H1 (cell line): ENCODE data around the gene TMEM150B. TPM values are rescaled to one million over a fixed set of nuclear protein-coding genes. Genes with fewer than 3 reads are reported as not detected.

ENCODE experiments used
- CTCF ChIA-PET: fragments of 300-600 bp; sonication (Branson Sonifier 250); formaldehyde crosslinking; loops from one replicate; lab custom pipeline; 2021; ENCODE audit not compliant: partially characterized antibody; lab: Charles Lee
- POLR2A ChIA-PET: fragments of 300-600 bp; sonication (Branson Sonifier 250); formaldehyde crosslinking; loops from one replicate; lab custom pipeline; 2021; ENCODE audit warnings: inconsistent platforms; ENCODE audit not compliant: partially characterized antibody; lab: Charles Lee
- DNase-seq, 2 experiments: peaks; one replicate each; pipeline versions ENCODE4 v3.0.0 to v3.0.0-alpha.2; 2010 to 2022; ENCODE audit warnings: low spot score in 2 of 2, low read depth in 1 of 2, mixed read lengths in 1 of 2
- FAIRE-seq: peaks from 2 replicates; lab custom pipeline; 2011; peaks lifted over from hg19 to GRCh38; lab: Jason Lieb, UNC
- H2AFZ ChIP-seq: 2 replicates; pipeline ENCODE4 v1.8.1; 2012; ENCODE audit warnings: low read length, inconsistent platforms
- H2AK5ac ChIP-seq: 2 replicates; pipeline ENCODE4 v1.6.1; 2013; ENCODE audit warnings: low read depth, low read length
- H2BK120ac ChIP-seq: replicated peaks from 2 replicates; pipeline ENCODE3; 2013; ENCODE audit warnings: low read depth, low read length, inconsistent platforms
- H2BK12ac ChIP-seq: 2 replicates; pipeline ENCODE4 v1.6.1; 2013; ENCODE audit warnings: low read depth, low read length
- H2BK15ac ChIP-seq: 2 replicates; pipeline ENCODE4 v1.6.1; 2013; ENCODE audit warnings: low read length
- H2BK20ac ChIP-seq: 2 replicates; pipeline ENCODE4 v1.6.1; 2013; ENCODE audit warnings: low read length
- H2BK5ac ChIP-seq: 2 replicates; pipeline ENCODE4 v1.6.1; 2013; ENCODE audit warnings: low read depth, low read length
- H3K14ac ChIP-seq: 2 replicates; pipeline ENCODE4 v1.6.1; 2013; ENCODE audit warnings: inconsistent platforms; ENCODE audit not compliant: insufficient read length
- H3K18ac ChIP-seq: 2 replicates; pipeline ENCODE4 v1.6.1; 2013; ENCODE audit warnings: low read length; ENCODE audit errors: extremely low read depth
- H3K23ac ChIP-seq: 2 replicates; pipeline ENCODE4 v1.6.1; 2013; ENCODE audit warnings: inconsistent platforms; ENCODE audit not compliant: insufficient read length
- H3K23me2 ChIP-seq: 2 replicates; pipeline ENCODE4 v1.6.1; 2013; ENCODE audit warnings: low read depth, low read length
- H3K27ac ChIP-seq: 2 replicates; pipeline ENCODE4 v1.6.1; 2011; ENCODE audit warnings: low read depth, low read length, inconsistent platforms
- H3K27me3 ChIP-seq, 4 experiments: replicated peaks in 1 of 4; 1 replicate in 1 of 4; 2 replicates in 3 of 4; pipeline versions ENCODE4 v1.6.1 to v1.8.1; 2011 to 2013; ENCODE audit warnings: low read length in 3 of 4, mild to moderate bottlenecking in 3 of 4, inconsistent platforms in 2 of 4, mixed read lengths in 2 of 4, moderate library complexity in 1 of 4; ENCODE audit not compliant: control insufficient read depth in 3 of 4, insufficient read depth in 3 of 4; ENCODE audit errors: extremely low read depth in 1 of 4
- H3K36me3 ChIP-seq, 4 experiments: 2 replicates each; pipeline versions ENCODE4 v1.6.1 to v1.8.1; 2011 to 2013; ENCODE audit warnings: mild to moderate bottlenecking in 4 of 4, low read length in 3 of 4, moderate library complexity in 2 of 4, control low read depth in 1 of 4, inconsistent platforms in 1 of 4; ENCODE audit not compliant: insufficient read depth in 4 of 4, control insufficient read depth in 2 of 4
- H3K4ac ChIP-seq: replicated peaks from 2 replicates; pipeline ENCODE3; 2013; ENCODE audit warnings: low read length, low read depth, mixed read lengths, inconsistent platforms; ENCODE audit not compliant: insufficient read length
- H3K4me1 ChIP-seq, 4 experiments: replicated peaks in 1 of 4; 1 replicate in 1 of 4; 2 replicates in 3 of 4; pipeline versions ENCODE4 v1.6.1 to v1.8.1; 2011 to 2013; ENCODE audit warnings: low read length in 3 of 4, inconsistent platforms in 2 of 4, mixed read lengths in 1 of 4; ENCODE audit not compliant: insufficient read depth in 4 of 4, control insufficient read depth in 3 of 4
- H3K4me2 ChIP-seq, 2 experiments: 2 replicates each; pipeline versions ENCODE4 v1.6.1 to v1.8.1; 2011 to 2013; ENCODE audit warnings: low read depth in 2 of 2, low read length in 2 of 2, control low read depth in 1 of 2, inconsistent platforms in 1 of 2, mild to moderate bottlenecking in 1 of 2; ENCODE audit not compliant: insufficient read depth in 1 of 2
- H3K4me3 ChIP-seq, 4 experiments: fragments of 200-600, 300-600 bp in 1 of 4; sonication (generic), shearing (Covaris generic), sonication (Bioruptor Twin) in 1 of 4; 2 replicates each; pipeline versions ENCODE4 v1.5.1 to v1.8.1; 2011 to 2016; ENCODE audit warnings: low read length in 4 of 4, low read depth in 3 of 4, control low read depth in 2 of 4, inconsistent platforms in 2 of 4, mild to moderate bottlenecking in 2 of 4, mixed read lengths in 1 of 4, moderate library complexity in 1 of 4; ENCODE audit not compliant: insufficient read depth in 2 of 4; ENCODE audit errors: extremely low read depth in 1 of 4
- H3K56ac ChIP-seq: replicated peaks from 2 replicates; pipeline ENCODE3; 2013; ENCODE audit warnings: low read depth, mild to moderate bottlenecking, mixed read lengths, low read length, inconsistent platforms; ENCODE audit not compliant: insufficient read length
- H3K79me1 ChIP-seq: 2 replicates; pipeline ENCODE4 v1.6.1; 2013; ENCODE audit warnings: low read depth, low read length, control low read depth
- H3K79me2 ChIP-seq, 2 experiments: 2 replicates each; pipeline versions ENCODE4 v1.6.1 to v1.8.1; 2012 to 2013; ENCODE audit warnings: low read length in 2 of 2, mild to moderate bottlenecking in 2 of 2, inconsistent platforms in 1 of 2; ENCODE audit not compliant: insufficient read depth in 2 of 2, control insufficient read depth in 1 of 2
- H3K9ac ChIP-seq, 4 experiments: replicated peaks in 1 of 4; 1 replicate in 1 of 4; 2 replicates in 3 of 4; pipeline versions ENCODE4 v1.6.1 to v1.8.1; 2011 to 2013; ENCODE audit warnings: low read depth in 3 of 4, low read length in 3 of 4, control low read depth in 2 of 4, mild to moderate bottlenecking in 2 of 4, moderate library complexity in 2 of 4, inconsistent platforms in 1 of 4; ENCODE audit errors: extremely low read depth in 1 of 4
- H3K9me3 ChIP-seq, 2 experiments: 2 replicates each; pipeline versions ENCODE4 v1.6.1 to v1.8.1; 2012 to 2013; ENCODE audit warnings: mild to moderate bottlenecking in 2 of 2, moderate library complexity in 2 of 2, control low read depth in 1 of 2, inconsistent platforms in 1 of 2, low read depth in 1 of 2, low read length in 1 of 2, mixed read lengths in 1 of 2; ENCODE audit not compliant: insufficient read depth in 2 of 2
- H4K20me1 ChIP-seq, 2 experiments: replicated peaks in 1 of 2; 2 replicates each; pipeline versions ENCODE3 to v1.8.1; 2011 to 2013; ENCODE audit warnings: inconsistent platforms in 2 of 2, low read length in 2 of 2, mild to moderate bottlenecking in 1 of 2; ENCODE audit not compliant: insufficient read depth in 2 of 2, control insufficient read depth in 1 of 2
- H4K5ac ChIP-seq: 2 replicates; pipeline ENCODE4 v1.6.1; 2013; ENCODE audit warnings: low read length, low read depth, mixed read lengths, inconsistent platforms; ENCODE audit not compliant: insufficient read length
- H4K8ac ChIP-seq: 2 replicates; pipeline ENCODE4 v1.8.0; 2013; ENCODE audit warnings: mild to moderate bottlenecking, moderate library complexity, low read length, inconsistent platforms; ENCODE audit not compliant: insufficient read depth; ENCODE audit errors: extremely low read depth
- H4K91ac ChIP-seq: replicated peaks from 2 replicates; pipeline ENCODE3; 2013; ENCODE audit warnings: low read length, mixed read lengths, inconsistent platforms; ENCODE audit not compliant: insufficient read length
- CBX5 ChIP-seq: fragments of 300-800, 300-1000 bp; sonication (generic); IDR thresholded peaks from 2 replicates; pipeline ENCODE4 v1.7.1; 2016; ENCODE audit warnings: antibody characterized with exemption, low read length, low read depth
- CREB1 ChIP-seq: IDR thresholded peaks from 2 replicates; pipeline ENCODE4 v1.6.1; 2012; ENCODE audit warnings: inconsistent platforms
- EGR1 ChIP-seq: IDR thresholded peaks from 2 replicates; pipeline ENCODE4 v1.6.1; 2011; ENCODE audit warnings: low read depth, low read length, borderline replicate concordance
- EP300 ChIP-seq, 2 experiments: IDR thresholded peaks; 1 replicate in 1 of 2; 2 replicates in 1 of 2; pipeline ENCODE4 v1.6.1; 2011 to 2012; ENCODE audit warnings: low read depth in 2 of 2, low read length in 2 of 2, mild to moderate bottlenecking in 2 of 2, borderline replicate concordance in 1 of 2, inconsistent platforms in 1 of 2, moderate library complexity in 1 of 2
- GTF2F1 ChIP-seq: IDR thresholded peaks from 2 replicates; pipeline ENCODE4 v1.6.1; 2012; ENCODE audit warnings: low read depth, low read length, improper control_type of control experiment, borderline replicate concordance
- POLR2AphosphoS5 ChIP-seq: IDR thresholded peaks from 2 replicates; pipeline ENCODE4 v1.6.1; 2011; ENCODE audit warnings: low read depth, low read length
- RFX5 ChIP-seq: IDR thresholded peaks from 2 replicates; pipeline ENCODE4 v1.6.1; 2011; ENCODE audit warnings: low read depth, low read length, improper control_type of control experiment, borderline replicate concordance
- TCF12 ChIP-seq: IDR thresholded peaks from 2 replicates; pipeline ENCODE4 v1.6.1; 2011; ENCODE audit warnings: low read depth, mild to moderate bottlenecking, low read length
- WGBS, 2 experiments: shearing (Covaris generic) in 1 of 2; methylation state at CpG; one replicate each; pipeline versions ENCODE4 v1.1.6 to v1.1.7; 2013 to 2015; ENCODE audit warnings: low lambda C conversion rate in 2 of 2, mixed read lengths in 2 of 2, inconsistent platforms in 1 of 2, low coverage in 1 of 2, missing lambda C conversion rate in 1 of 2; ENCODE audit not compliant: insufficient replicate concordance in 2 of 2, insufficient coverage in 1 of 2, insufficient read length in 1 of 2; ENCODE audit errors: extremely low coverage in 1 of 2, missing lambda C conversion rate in 1 of 2; 5-methylcytosine and 5-hydroxymethylcytosine counted together
- polyA plus RNA-seq, 7 experiments: library from polyadenylated mRNA; depleted of rRNA in 3 of 7; stranded (reverse) in 5 of 7; unstranded in 2 of 7; fragments of >200 nt in 5 of 7; fragments of 200-250 nt in 2 of 7; gene quantifications; 1 replicate in 5 of 7; 2 replicates in 1 of 7; 4 replicates in 1 of 7; pipeline versions ENCODE4 v1.2.1 to v1.2.3, GENCODE V29; 2011 to 2013; ENCODE audit warnings: missing spikeins in 2 of 7, mixed read lengths in 2 of 7
- total RNA-seq: library from RNA; stranded (reverse); fragmentation: NEBNext Ultra II Directional; extraction: Animal tissue kit (Norgen Biotek cat#: 25700); gene quantifications from 2 replicates; pipeline ENCODE4 v1.2.1, GENCODE V29; 2021
- TF ChIP-seq, protein P1 (sequence below), 3 experiments: IDR thresholded peaks; 1 replicate in 2 of 3; 2 replicates in 1 of 3; pipeline versions ENCODE4 v1.5.1 to v1.6.1; 2011; ENCODE audit warnings: low read length in 3 of 3, mild to moderate bottlenecking in 3 of 3, inconsistent platforms in 2 of 3, low read depth in 1 of 3, moderate library complexity in 1 of 3; ENCODE audit not compliant: insufficient read depth in 1 of 3; ENCODE audit errors: control extremely low read depth in 1 of 3

TMEM150B gene
- total and polyA plus RNA-seq, 2 of the 8 experiments (the other 6 are each of a cell fraction or from before 2014, with no cell fraction given) = 0.41 to 0.91 TPM

DNA sequence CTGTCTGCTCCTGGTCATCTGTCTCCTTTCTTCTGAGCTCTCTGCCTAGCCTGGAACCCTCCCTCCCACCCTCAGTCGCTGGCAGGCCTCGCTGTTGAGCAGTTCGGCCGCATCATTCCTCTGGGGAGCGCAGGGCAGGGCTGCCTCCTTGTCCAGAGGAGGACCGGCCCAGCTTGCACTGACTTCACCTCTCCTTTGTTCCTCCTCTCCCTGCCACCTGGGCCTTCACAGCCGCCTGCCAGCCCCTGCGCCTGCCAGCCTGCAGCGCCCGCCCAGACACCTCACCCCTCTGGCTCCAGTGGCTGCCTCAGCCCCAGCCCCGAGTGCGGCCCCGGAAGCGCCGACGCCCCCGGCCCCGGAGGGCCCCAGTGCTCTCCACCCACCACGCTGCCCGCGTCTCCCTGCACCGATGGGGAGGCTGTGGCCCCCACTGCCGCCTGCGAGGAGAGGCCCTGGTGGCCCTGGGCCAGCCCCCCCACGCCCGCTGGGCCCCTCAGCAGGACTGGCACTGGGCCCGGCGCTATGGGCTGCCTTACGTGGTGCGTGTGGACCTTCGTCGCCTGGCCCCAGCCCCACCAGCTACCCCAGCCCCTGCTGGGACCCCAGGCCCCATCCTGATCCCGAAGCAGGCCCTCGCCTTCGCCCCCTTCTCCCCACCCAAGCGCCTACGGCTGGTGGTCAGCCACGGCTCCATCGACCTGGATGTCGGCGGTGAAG is 21.7 kb upstream of the TMEM150B start:
- H3K27ac ChIP-seq = no peak overlapping the region; the same call in 1 of the 2 replicates
- H4K5ac ChIP-seq = peak overlapping the region; percentile 21
- FAIRE-seq (no peak), DNase-seq (no peak)
- no peak overlapping the region for H3K4me2 ChIP-seq
- H3K14ac ChIP-seq = no peak overlapping the region
- no peak overlapping the region for H2BK20ac ChIP-seq
- H3K23ac ChIP-seq = no peak overlapping the region
- ChIA-PET CTCF (interaction anchor here (0.6 to 2.9 kb wide), 5 partner anchors 10 to 77 kb away, joined by 3 to 11 read pairs (median 3); no protein-coding TSS in a partner anchor), POLR2A (interaction anchor here (0.6 to 7.9 kb wide), 12 partner anchors 8 to 156 kb away, joined by 3 to 58 read pairs (median 5); partner anchors contain the start of genes IL11, TMEM238 and UBE2S)
- H4K20me1 ChIP-seq = peaks cover 0 to 2% of the 10 kb centered on the region in 2 experiments
- H3K18ac ChIP-seq = no peak overlapping the region; the same call in 1 of the 2 replicates
- H3K4ac ChIP-seq = no peak overlapping the region
- H4K8ac ChIP-seq = 0 out of 2 replicates have a peak overlapping the region, but pooled peaks have one; percentile 32
- no peak overlapping the region for H3K9ac ChIP-seq
- H3K36me3 ChIP-seq = peaks cover 0 to 58% (median 19%) of the 10 kb centered on the region in 4 experiments; a peak in 4 of 8 replicates
- H2BK120ac ChIP-seq = no peak overlapping the region
- no peaks in the 10 kb centered on the region for H3K9me3 ChIP-seq
- H3K27me3 ChIP-seq = peaks cover 0 to 4% (median 2%) of the 10 kb centered on the region in 4 experiments; a peak in 3 of 7 replicates
- no peak overlapping the region for H4K91ac ChIP-seq
- peaks cover 11 to 38% (median 27%) of the 10 kb centered on the region in 4 experiments for H3K4me1 ChIP-seq
- no peak overlapping the region for H3K56ac ChIP-seq
- peaks cover 1% of the 10 kb centered on the region; the same call in 1 of the 2 replicates for H3K23me2 ChIP-seq
- H2BK15ac ChIP-seq = no peak overlapping the region; the same call in 1 of the 2 replicates
- H2AFZ ChIP-seq = no peak overlapping the region
- H2BK5ac ChIP-seq = no peak overlapping the region
- 86% methylated on average over 18 of the region's 41 CpGs; no CpG with 5 or more reads in 1 of the 2 experiments for WGBS, 2 experiments
- no peak overlapping the region for H2AK5ac ChIP-seq
- H2BK12ac ChIP-seq = no peak overlapping the region
- H3K79me1 ChIP-seq = no peaks in the 10 kb centered on the region; the same call in 1 of the 2 replicates
- no peaks in the 10 kb centered on the region for H3K79me2 ChIP-seq
- no peak overlapping the region for H3K4me3 ChIP-seq
- TF ChIP-seq EP300 (IDR thresholded peaks at IDR 0.05; ENCODE audit: borderline replicate concordance in 1 of 2, low read depth in 2 of 2, low read length in 2 of 2) (no peak), EGR1 (no peak), TCF12 (no peak), CREB1 (no peak), GTF2F1 (no peak), POLR2AphosphoS5 (no peak), RFX5 (no peak), CBX5 (no peak)
- TF ChIP-seq, protein P1, sequence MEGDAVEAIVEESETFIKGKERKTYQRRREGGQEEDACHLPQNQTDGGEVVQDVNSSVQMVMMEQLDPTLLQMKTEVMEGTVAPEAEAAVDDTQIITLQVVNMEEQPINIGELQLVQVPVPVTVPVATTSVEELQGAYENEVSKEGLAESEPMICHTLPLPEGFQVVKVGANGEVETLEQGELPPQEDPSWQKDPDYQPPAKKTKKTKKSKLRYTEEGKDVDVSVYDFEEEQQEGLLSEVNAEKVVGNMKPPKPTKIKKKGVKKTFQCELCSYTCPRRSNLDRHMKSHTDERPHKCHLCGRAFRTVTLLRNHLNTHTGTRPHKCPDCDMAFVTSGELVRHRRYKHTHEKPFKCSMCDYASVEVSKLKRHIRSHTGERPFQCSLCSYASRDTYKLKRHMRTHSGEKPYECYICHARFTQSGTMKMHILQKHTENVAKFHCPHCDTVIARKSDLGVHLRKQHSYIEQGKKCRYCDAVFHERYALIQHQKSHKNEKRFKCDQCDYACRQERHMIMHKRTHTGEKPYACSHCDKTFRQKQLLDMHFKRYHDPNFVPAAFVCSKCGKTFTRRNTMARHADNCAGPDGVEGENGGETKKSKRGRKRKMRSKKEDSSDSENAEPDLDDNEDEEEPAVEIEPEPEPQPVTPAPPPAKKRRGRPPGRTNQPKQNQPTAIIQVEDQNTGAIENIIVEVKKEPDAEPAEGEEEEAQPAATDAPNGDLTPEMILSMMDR (IDR thresholded peaks at IDR 0.05; ENCODE audit: control extremely low read depth in 1 of 3, insufficient read depth in 1 of 3, low read depth in 1 of 3, low read length in 3 of 3) = no peak
